GM12872 (cell line): Measurements from ENCODE around the gene CCSER2.

Experiments used
- CTCF ChIP-seq: IDR thresholded peaks from 3 replicates; pipeline ENCODE4 v1.5.1; 2011; ENCODE audit warnings: low read depth, mild to moderate bottlenecking, low read length, moderate library complexity; ENCODE audit not compliant: insufficient read depth

The CCSER2 gene

GRCh38 chr10:84494849-84495180, 166.4 kb downstream of the CCSER2 start:
- TF ChIP-seq CTCF = no peak

GRCh38 chr10:84497978-84498377, 169.6 kb downstream of the CCSER2 start:
- no peak for TF ChIP-seq CTCF

GRCh38 chr10:84499846-84500245, 171.5 kb downstream of the CCSER2 start:
- no peak for TF ChIP-seq CTCF

- TF ChIP-seq CTCF = no peak
These were observed 181.7 kb downstream of the CCSER2 start for GRCh38 chr10:84510121-84510520.

GRCh38 chr10:84511106-84511505, 182.7 kb downstream of the CCSER2 start:
- TF ChIP-seq CTCF = no peak

GRCh38 chr10:84511709-84512285, 183.4 kb downstream of the CCSER2 start:
- no peak for TF ChIP-seq CTCF

GRCh38 chr10:84517554-84517953, 189.2 kb downstream of the CCSER2 start:
- no peak for TF ChIP-seq CTCF
